Heart left ventricle (tissue), 16 donors: ENCODE results near the gene NFIA. TPM values are rescaled to one million over a fixed set of nuclear protein-coding genes. Genes with fewer than 3 reads are reported as not detected.

Source experiments
- ATAC-seq, 4 donors: fragments of 200-7000 bp; cut with Tn5 transposase; one replicate each; pipeline ENCODE4 v1.9.1; 2020 to 2022; ENCODE audit warnings: moderate library complexity in 4 of 4, mild to moderate bottlenecking in 3 of 4, moderate number of reproducible peaks in 1 of 4
- DNase-seq, 5 donors: peaks; one replicate each; pipeline ENCODE4 v3.0.0-alpha.2; 2020
- H3K27ac ChIP-seq, 12 donors: fragments of 200-600 bp; sonication (generic) in 4 of 12; one replicate each; pipeline versions ENCODE4 v1.5.0 to v1.8.0; 2016 to 2022; ENCODE audit warnings: mild to moderate bottlenecking in 2 of 12
- H3K27me3 ChIP-seq, 9 donors: fragments of 200-600 bp; sonication (generic) in 2 of 9; one replicate each; pipeline versions ENCODE4 v1.5.1 to v1.8.0; 2016 to 2022; ENCODE audit warnings: mild to moderate bottlenecking in 3 of 9
- H3K36me3 ChIP-seq, 9 donors: fragments of 200-600 bp; sonication (generic) in 2 of 9; one replicate each; pipeline versions ENCODE4 v1.5.0 to v1.8.0; 2018 to 2022; ENCODE audit warnings: mild to moderate bottlenecking in 2 of 9
- H3K4me1 ChIP-seq, 12 donors: fragments of 200-600 bp; sonication (generic) in 4 of 12; one replicate each; pipeline versions ENCODE4 v1.5.0 to v1.8.0; 2016 to 2022; ENCODE audit warnings: mild to moderate bottlenecking in 3 of 12
- H3K4me3 ChIP-seq, 12 donors: fragments of 200-600 bp; sonication (generic) in 4 of 12; one replicate each; pipeline versions ENCODE4 v1.5.0 to v1.8.0; 2017 to 2022; ENCODE audit warnings: mild to moderate bottlenecking in 9 of 12, moderate library complexity in 4 of 12
- H3K9me3 ChIP-seq, 12 donors: fragments of 200-600 bp; sonication (generic) in 4 of 12; one replicate each; pipeline versions ENCODE4 v1.5.0 to v1.8.0; 2016 to 2022; ENCODE audit warnings: mild to moderate bottlenecking in 1 of 12
- POLR2A ChIP-seq, 2 donors: fragments of 450-650 bp; IDR thresholded peaks; one replicate each; pipeline ENCODE4 v1.6.1; 2017; ENCODE audit warnings: antibody characterized with exemption in 2 of 2, mild to moderate bottlenecking in 2 of 2, moderate library complexity in 2 of 2
- WGBS, 4 donors: extraction: QIAGEN DNeasy Blood & Tissue Kit in 2 of 4; methylation state at CpG; one replicate each; pipeline versions ENCODE4 v1.1.5 to v1.1.7; 2013 to 2018; 5-methylcytosine and 5-hydroxymethylcytosine counted together
- intact Hi-C, 10 donors: fragments of 100-400 bp; cut with DNase I; formaldehyde crosslinking; loops; one replicate each; pipeline versions ENCODE4 v1.11.1 to v1.14.2; 2022
- polyA plus RNA-seq, 2 donors: library from polyadenylated mRNA; stranded (reverse); fragments of 200-250 nt; gene quantifications; one replicate each; pipeline ENCODE4 v1.2.3, GENCODE V29; 2013
- total RNA-seq, 9 donors: library from RNA; depleted of rRNA in 2 of 9; stranded (reverse); fragments of >200 nt in 2 of 9; fragmentation: NEBNext Ultra II Directional in 3 of 9; extraction: Animal tissue kit (Norgen Biotek cat#: 25700) in 3 of 9; gene quantifications; one replicate each; pipeline versions ENCODE4 v1.1.0 to v1.2.4, GENCODE V29; 2016 to 2023
- TF ChIP-seq, protein P1 (sequence below), 12 donors: fragments of 200-600 bp; sonication (generic) in 4 of 12; IDR thresholded peaks; one replicate each; pipeline versions ENCODE4 v1.5.0 to v1.8.0; 2018 to 2022; ENCODE audit warnings: antibody characterized with exemption in 12 of 12, mild to moderate bottlenecking in 5 of 12
- donor health status: ischemic (EF 13 %, LVEDD 7.1; RV severe dilation, severe dysfunction).
- donor health status: healthy with polysubstance abuse.
- donor health status: DM: no; HTN: yes; CAD: no.
- donor health status: DM: no; HTN: no; CAD: no.
- donor health status: ischemic (EF 25% LVEDD 6.9; RV normal size, moderate dysfunction).
- donor health status: ischemic (EF 25% LVEDD 5.7; RV mildly dilated, moderate dysfunction).
- donor health status: healthy.
- donor health status: DM: yes; HTN: yes; CAD: no.
- donor health status: ischemic (EF 35%, LVEDD 5.7; RV mildly dilated, moderate dysfunction).
- donor health status: nonischemic (EF 11% LVEDD 7.7; RV severe dilation, severe dysfunction).
- donor health status: DM: yes; HTN: yes; CAD: no.
- donor health status: PGD.
- donor health status: ischemic (EF 29% LVEDD 5.4; RV normal size, mild dysfunction).
- donor health status: nonischemic (EF 23%, LVEDD 6.1; RV moderate dilation, normal function).

NFIA gene
- total and polyA plus RNA-seq, 11 donors = 12.7 to 121 (median 96.5) TPM

GRCh38 chr1:61110554-61110953, 28.2 kb downstream of the NFIA start:
- Histone ChIP-seq H3K4me3 (no peak overlapping the region), H3K36me3 (no peaks in the 10 kb centered on the region), H3K27ac (peak overlapping the region in 9 of 12 donors; percentile 1 to 71 (median 45)), H3K4me1 (peaks cover 9 to 62% (median 36%) of the 10 kb centered on the region in 12 donors), H3K27me3 (no peaks in the 10 kb centered on the region), H3K9me3 (peaks cover 0 to 17% (median 7%) of the 10 kb centered on the region in 12 donors)
- TF ChIP-seq, protein P1, sequence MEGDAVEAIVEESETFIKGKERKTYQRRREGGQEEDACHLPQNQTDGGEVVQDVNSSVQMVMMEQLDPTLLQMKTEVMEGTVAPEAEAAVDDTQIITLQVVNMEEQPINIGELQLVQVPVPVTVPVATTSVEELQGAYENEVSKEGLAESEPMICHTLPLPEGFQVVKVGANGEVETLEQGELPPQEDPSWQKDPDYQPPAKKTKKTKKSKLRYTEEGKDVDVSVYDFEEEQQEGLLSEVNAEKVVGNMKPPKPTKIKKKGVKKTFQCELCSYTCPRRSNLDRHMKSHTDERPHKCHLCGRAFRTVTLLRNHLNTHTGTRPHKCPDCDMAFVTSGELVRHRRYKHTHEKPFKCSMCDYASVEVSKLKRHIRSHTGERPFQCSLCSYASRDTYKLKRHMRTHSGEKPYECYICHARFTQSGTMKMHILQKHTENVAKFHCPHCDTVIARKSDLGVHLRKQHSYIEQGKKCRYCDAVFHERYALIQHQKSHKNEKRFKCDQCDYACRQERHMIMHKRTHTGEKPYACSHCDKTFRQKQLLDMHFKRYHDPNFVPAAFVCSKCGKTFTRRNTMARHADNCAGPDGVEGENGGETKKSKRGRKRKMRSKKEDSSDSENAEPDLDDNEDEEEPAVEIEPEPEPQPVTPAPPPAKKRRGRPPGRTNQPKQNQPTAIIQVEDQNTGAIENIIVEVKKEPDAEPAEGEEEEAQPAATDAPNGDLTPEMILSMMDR (IDR thresholded peaks at IDR 0.05) = no peak
- TF ChIP-seq POLR2A (IDR thresholded peaks at IDR 0.05) = no peak
- ATAC-seq = peak in 2 of 4 donors; percentile 45 to 50
- no peak for DNase-seq
- 55 to 72% (median 69%) methylated on average over 1 of the region's 1 CpG for WGBS, 4 donors
- intact Hi-C loops = no loop called here

GRCh38 chr1:61111084-61112004, 29.0 kb downstream of the NFIA start:
- ATAC-seq = no peak
- no peaks in the 10 kb centered on the region for H3K27me3 ChIP-seq
- DNase-seq = no peak
- H3K36me3 ChIP-seq = no peaks in the 10 kb centered on the region
- TF ChIP-seq POLR2A (IDR thresholded peaks at IDR 0.05) = no peak
- TF ChIP-seq, protein P1 (IDR thresholded peaks at IDR 0.05) = no peak
- peak overlapping the region in 11 of 12 donors; percentile 1 to 71 (median 28) for H3K27ac ChIP-seq
- peaks cover 13 to 63% (median 38%) of the 10 kb centered on the region in 12 donors for H3K4me1 ChIP-seq
- no peak overlapping the region for H3K4me3 ChIP-seq
- peaks cover 0 to 17% (median 7%) of the 10 kb centered on the region in 12 donors for H3K9me3 ChIP-seq
- intact Hi-C loops = no loop called here
- 46 to 56% (median 53%) methylated on average over 3 of the region's 3 CpGs for WGBS, 4 donors

DNA sequence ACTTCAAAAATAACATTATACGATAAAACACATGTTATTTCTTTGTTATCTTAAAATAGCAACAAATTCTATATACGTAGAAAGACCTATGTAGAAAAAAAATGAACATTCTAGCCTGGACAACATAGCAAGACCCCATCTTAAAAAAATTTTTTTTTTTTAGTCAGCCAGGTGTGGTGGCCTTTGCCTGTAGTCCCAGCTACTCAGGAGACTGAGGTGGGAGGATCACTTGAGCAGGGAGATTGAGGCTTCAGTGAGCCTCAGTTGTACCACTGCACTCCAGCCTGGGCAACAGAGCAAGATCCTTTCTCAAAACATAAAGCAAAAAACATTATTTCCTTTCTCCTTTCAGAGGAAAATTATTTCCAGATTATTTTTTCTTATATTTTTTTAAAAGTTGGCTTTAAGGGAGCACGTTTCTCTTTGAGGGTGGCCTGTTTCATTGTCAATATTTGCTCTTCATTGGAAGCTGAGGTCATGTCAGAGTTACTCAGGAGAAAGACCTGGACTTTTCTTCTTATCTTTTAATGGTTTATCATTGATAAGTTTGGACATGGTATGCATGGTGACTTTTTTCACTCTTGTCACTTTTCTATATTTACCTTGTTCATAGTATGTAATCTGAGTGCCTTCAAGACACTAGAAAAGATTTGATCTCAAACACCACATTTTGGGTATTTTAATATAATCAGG, 32.0 kb downstream of the NFIA start:
- intact Hi-C loops = no loop called here
- Histone ChIP-seq H3K4me1 (peaks cover 20 to 81% (median 54%) of the 10 kb centered on the region in 12 donors), H3K4me3 (no peak overlapping the region), H3K27ac (peak overlapping the region in 5 of 12 donors; percentile 4 to 72 (median 56)), H3K9me3 (no peaks in the 10 kb centered on the region), H3K36me3 (no peaks in the 10 kb centered on the region), H3K27me3 (no peaks in the 10 kb centered on the region)
- WGBS, 4 donors = 94 to 98% (median 96%) methylated on average over 3 of the region's 3 CpGs
- DNase-seq (no peak), ATAC-seq (no peak)
- no peak for TF ChIP-seq POLR2A (IDR thresholded peaks at IDR 0.05)
- TF ChIP-seq, protein P1 (IDR thresholded peaks at IDR 0.05) = no peak

DNA sequence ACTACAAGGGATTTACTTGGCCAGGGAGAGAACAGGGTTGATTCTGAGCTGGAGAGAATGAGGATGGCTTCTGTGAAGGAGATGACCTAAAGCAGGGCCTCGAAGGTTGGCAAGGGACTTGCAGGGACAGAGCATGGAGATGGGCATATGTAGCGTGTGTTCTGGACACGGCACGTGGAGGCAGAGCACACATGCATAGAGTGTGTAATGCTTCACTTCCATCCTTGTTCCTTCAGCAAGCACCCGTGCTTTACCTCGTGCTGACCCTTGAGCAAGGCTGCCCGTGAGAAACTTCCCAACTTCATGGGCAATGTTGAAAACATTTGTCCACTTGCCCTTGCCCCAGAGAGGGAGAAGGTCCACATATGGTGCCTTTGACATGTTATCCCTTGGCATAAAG, 33.1 kb downstream of the NFIA start:
- H3K36me3 ChIP-seq = no peaks in the 10 kb centered on the region
- ATAC-seq (peak in 2 of 4 donors; percentile 27 to 69), DNase-seq (no peak)
- H3K4me3 ChIP-seq = no peak overlapping the region
- no peak for TF ChIP-seq POLR2A (IDR thresholded peaks at IDR 0.05)
- TF ChIP-seq, protein P1 (IDR thresholded peaks at IDR 0.05) = no peak
- H3K9me3 ChIP-seq = no peaks in the 10 kb centered on the region
- WGBS, 4 donors = 84 to 88% (median 87%) methylated on average over 7 of the region's 7 CpGs
- intact Hi-C loops = loop anchor here in 2 of 10 donors (5.0 kb wide), 1 partner anchor 33 kb away; the partner anchor contains the start of gene NFIA (in 2 of the 2)
- peak overlapping the region in 11 of 12 donors; percentile 11 to 72 (median 55) for H3K27ac ChIP-seq
- H3K4me1 ChIP-seq = peaks cover 24 to 83% (median 58%) of the 10 kb centered on the region in 12 donors
- no peaks in the 10 kb centered on the region for H3K27me3 ChIP-seq
